GM12874 (cell line): ENCODE measurements around the gene MRPL55.

ENCODE experiments used
- TF ChIP-seq, protein P1 (sequence below): IDR thresholded peaks from 2 replicates; pipeline ENCODE4 v1.5.1; 2011; ENCODE audit warnings: low read depth, mild to moderate bottlenecking, control low read depth, low read length, moderate library complexity; ENCODE audit not compliant: insufficient read depth

MRPL55 gene

DNA sequence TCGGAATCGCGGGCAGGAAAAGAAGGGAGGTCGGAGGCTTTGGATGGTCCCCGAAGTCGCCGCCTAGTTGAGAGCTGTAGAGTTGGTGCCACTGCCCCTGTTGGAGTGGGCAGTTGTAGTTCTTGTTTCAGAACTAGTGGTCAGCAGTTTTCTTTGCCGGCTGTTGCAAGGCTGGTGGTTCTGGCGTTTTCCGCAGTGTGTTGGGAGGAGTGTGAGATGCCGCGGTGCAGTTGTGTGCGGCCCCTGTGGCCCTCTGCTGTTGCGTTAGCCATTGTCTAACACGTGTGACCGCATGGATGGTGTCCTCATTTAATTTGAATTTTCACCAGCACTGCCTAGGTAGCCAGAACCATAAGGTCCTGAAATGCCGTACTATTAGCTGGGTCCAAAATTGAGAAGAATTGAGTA is 25.2 kb downstream of the MRPL55 start:
- TF ChIP-seq, protein P1, sequence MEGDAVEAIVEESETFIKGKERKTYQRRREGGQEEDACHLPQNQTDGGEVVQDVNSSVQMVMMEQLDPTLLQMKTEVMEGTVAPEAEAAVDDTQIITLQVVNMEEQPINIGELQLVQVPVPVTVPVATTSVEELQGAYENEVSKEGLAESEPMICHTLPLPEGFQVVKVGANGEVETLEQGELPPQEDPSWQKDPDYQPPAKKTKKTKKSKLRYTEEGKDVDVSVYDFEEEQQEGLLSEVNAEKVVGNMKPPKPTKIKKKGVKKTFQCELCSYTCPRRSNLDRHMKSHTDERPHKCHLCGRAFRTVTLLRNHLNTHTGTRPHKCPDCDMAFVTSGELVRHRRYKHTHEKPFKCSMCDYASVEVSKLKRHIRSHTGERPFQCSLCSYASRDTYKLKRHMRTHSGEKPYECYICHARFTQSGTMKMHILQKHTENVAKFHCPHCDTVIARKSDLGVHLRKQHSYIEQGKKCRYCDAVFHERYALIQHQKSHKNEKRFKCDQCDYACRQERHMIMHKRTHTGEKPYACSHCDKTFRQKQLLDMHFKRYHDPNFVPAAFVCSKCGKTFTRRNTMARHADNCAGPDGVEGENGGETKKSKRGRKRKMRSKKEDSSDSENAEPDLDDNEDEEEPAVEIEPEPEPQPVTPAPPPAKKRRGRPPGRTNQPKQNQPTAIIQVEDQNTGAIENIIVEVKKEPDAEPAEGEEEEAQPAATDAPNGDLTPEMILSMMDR = no peak

DNA sequence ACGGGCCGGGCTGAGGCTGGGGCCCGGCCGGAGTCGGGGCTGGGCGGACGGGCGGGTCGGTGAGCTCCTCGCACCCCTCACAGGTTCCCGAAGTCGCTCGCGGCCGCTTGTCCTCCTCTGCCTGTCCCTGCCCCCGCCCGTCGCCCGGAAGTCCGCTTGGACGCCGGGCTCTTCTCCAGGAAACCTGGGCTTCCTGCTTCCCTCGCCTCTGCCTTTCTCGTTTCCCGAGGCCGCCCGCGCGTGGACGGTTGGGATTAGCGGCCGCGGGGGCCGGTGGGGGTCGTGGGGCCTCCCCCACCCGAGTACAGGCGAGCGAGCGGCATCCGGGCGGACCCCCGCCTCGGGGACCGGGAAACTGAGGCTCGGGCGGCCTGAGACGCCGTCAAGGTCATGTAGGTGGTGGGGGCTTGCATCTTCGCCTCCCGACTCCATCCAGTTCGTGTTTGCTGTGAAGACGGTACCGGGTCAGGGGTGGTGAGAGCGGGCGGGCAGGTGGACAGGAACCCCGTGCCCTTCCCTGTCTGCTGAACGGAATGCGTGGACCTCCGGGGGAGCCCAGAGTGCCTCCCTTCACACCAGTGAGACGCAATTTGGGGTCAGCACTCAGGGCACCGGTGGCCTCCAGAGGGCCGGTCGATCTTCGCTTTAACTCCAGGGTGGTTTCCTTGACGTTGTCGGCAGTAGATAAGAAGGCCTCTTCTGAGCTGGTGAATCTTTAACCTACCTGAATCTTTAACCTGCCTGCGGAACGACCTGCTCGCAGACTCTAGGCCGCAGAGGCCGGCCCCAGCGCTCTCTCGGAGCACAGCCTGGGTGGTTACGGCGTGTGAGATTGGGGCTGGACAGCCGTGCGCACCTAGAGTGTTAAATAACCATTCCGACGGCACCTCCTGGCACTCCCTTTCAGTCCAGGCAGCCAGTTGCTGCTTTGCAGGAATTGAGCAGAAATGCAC is 25.9 kb downstream of the MRPL55 start:
- TF ChIP-seq, protein P1 = no peak

GRCh38 chr1:228082214-228082917 is 26.7 kb downstream of the MRPL55 start, which contains the start of gene ARF1:
Gene ARF1 (plus strand): TSS chr1:228082708. CDS start chr1:228097115, 14,407 bp downstream.
- TF ChIP-seq, protein P1 = no peak

DNA sequence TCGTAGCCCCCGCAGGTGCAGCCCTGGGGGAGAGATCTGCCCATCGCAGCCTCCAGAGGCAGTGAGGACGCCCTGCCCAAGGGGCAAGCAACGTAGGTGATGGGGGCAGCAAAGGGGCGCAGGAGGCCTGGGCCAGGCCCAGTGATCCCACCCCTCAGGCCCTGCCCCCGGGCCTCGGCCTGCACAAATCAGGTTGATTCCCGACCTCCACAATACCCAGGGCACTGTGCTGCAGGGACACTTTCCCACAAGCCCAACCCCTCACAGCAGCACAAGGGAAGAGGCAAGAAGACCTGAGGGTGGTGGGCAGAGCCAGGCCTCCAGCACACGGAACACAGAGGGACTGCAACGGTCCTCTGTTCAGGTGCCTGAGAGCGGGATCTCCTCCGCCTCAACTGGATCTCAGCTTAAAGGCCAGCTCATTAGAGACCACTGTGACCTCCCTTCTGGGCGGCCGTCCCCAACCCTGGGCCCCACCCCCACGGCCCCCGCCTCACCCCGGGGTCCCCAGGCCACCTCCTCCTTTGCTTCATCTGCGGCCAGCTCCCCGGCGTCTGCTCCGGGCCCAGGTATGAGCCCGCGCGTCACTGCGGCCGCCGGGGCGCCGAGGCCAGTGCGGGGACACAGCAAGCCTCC is 27.4 kb downstream of the MRPL55 start:
- TF ChIP-seq, protein P1 = no peak

DNA sequence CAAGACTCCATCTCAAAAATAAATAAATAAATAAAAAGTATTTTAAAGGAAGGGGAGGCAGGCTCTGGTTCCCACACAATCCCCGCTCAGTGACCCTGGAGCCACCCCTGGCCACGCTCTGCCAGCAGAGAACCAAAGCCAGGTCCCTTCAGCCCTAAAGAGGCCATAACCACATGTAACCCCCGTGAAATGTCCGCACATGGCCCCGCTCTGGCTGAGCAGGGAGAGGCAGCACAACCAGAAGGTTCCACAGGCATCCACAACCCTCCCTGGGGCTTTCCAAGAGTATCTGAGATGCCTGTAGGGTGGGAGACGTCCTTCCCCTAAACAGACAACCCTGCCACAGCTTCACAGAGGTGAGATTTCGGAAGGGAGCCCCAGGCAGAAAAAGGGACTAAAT is 28.0 kb downstream of the MRPL55 start:
- TF ChIP-seq, protein P1 = no peak

DNA sequence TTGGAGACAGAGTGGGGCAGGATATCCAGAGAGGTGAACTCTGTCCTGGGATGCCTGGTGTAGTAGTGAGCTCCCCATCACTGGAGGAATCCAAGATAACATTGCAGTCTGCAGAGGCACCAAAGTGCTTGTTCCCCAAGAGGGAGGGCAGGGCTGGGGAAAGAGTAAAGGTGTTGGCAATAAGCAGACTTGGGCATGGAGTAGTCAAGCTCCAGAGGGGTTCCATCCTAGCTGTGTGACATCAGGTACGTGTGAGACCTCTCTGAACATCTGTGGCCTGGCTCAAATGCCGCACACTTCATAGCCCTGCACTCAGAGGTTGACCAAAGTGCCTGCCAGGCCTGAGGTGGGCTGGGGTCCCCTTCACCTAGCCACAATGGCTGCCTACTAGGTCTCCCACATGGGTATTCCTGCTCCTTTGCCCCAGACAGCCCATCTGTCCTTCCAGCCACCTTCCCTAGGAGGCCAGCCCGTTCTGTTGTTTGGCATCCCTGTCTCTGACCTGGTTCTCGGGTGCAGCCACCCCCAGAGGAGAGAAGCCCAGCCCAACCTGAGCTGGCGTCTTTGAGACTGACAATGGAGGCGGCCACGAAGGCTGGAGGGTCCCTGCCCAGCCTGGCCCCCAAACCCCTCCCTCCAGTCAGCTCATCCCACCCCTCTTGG is 29.4 kb downstream of the MRPL55 start:
- TF ChIP-seq, protein P1 = no peak
